Tibial nerve (tissue), 4 donors: Measurements from ENCODE around the gene ARF3. TPM values are rescaled to one million over a fixed set of nuclear protein-coding genes. Genes with fewer than 3 reads are reported as not detected.

ENCODE experiments used
- DNase-seq, 2 donors: peaks; one replicate each; pipeline ENCODE4 v3.0.0-alpha.2; 2019; ENCODE audit warnings: low spot score in 2 of 2
- H3K27ac ChIP-seq, 4 donors: fragments of 200-600 bp; sonication (generic) in 3 of 4; one replicate each; pipeline ENCODE4 v1.5.1; 2017 to 2019; ENCODE audit warnings: mild to moderate bottlenecking in 1 of 4
- H3K27me3 ChIP-seq, 2 donors: fragments of 200-600 bp; sonication (generic) in 1 of 2; one replicate each; pipeline versions ENCODE4 v1.5.1 to v1.6.0; 2017 to 2019
- H3K36me3 ChIP-seq, 3 donors: fragments of 200-600 bp; sonication (generic); one replicate each; pipeline ENCODE4 v1.5.1; 2018 to 2019
- H3K4me1 ChIP-seq, 4 donors: fragments of 200-600 bp; sonication (generic) in 3 of 4; one replicate each; pipeline ENCODE4 v1.5.1; 2017 to 2019
- H3K4me3 ChIP-seq, 4 donors: fragments of 200-600 bp; sonication (generic) in 3 of 4; one replicate each; pipeline ENCODE4 v1.5.1; 2017 to 2019; ENCODE audit warnings: mild to moderate bottlenecking in 1 of 4, moderate library complexity in 1 of 4
- H3K9me3 ChIP-seq, 4 donors: fragments of 200-600 bp; sonication (generic) in 3 of 4; one replicate each; pipeline ENCODE4 v1.5.1; 2017 to 2019
- CTCF ChIP-seq, 5 experiments: fragments of 200-600 bp in 3 of 5; fragments of 450-650 bp in 2 of 5; sonication (generic) in 3 of 5; IDR thresholded peaks; one replicate each; pipeline ENCODE4 v1.5.1; 2016 to 2019; ENCODE audit warnings: antibody characterized with exemption in 5 of 5, mild to moderate bottlenecking in 3 of 5, moderate library complexity in 2 of 5
- EP300 ChIP-seq, 2 donors: sonication (generic); formaldehyde crosslinking; IDR thresholded peaks; one replicate each; pipeline ENCODE4 v1.6.1; 2017; ENCODE audit warnings: antibody characterized with exemption in 2 of 2, mild to moderate bottlenecking in 1 of 2
- POLR2A ChIP-seq, 2 donors: fragments of 450-650 bp; IDR thresholded peaks; one replicate each; pipeline ENCODE4 v1.6.1; 2017; ENCODE audit warnings: antibody characterized with exemption in 2 of 2, mild to moderate bottlenecking in 2 of 2, moderate library complexity in 2 of 2
- WGBS, 2 donors: methylation state at CpG; one replicate each; pipeline ENCODE4 v1.1.5; 2018; 5-methylcytosine and 5-hydroxymethylcytosine counted together
- total RNA-seq, 4 donors: library from RNA; depleted of rRNA; stranded (reverse); fragments of >200 nt; gene quantifications; one replicate each; pipeline ENCODE4 v1.1.0, GENCODE V29; 2016

Gene ARF3
- total RNA-seq, 4 donors from 2014 or later = 45.3 to 55.2 (median 49.3) TPM

- peaks cover 2 to 100% of the 10 kb centered on the region in 2 donors for H3K27me3 ChIP-seq
- 2 to 5% methylated on average over 47 to 56 of the region's 91 CpGs for WGBS, 2 donors
- peak overlapping the region in 2 of 4 donors; percentile 35 to 40 for H3K4me3 ChIP-seq
Measured at GRCh38 chr12:48980953-48981756, 23.9 kb upstream of the ARF3 start.

GRCh38 chr12:48980389-48980952 lies 23.2 kb upstream of the ARF3 start:
- no peak for DNase-seq
- TF ChIP-seq POLR2A (IDR thresholded peaks at IDR 0.05) (no peak), EP300 (IDR thresholded peaks at IDR 0.05) (no peak), CTCF (IDR thresholded peaks at IDR 0.05) (no peak)
- Histone ChIP-seq H3K4me1 (peaks cover 0 to 41% (median 35%) of the 10 kb centered on the region in 4 donors), H3K27me3 (peaks cover 2 to 100% of the 10 kb centered on the region in 2 donors), H3K4me3 (peak overlapping the region in 3 of 4 donors; percentile 16 to 40 (median 35)), H3K9me3 (no peaks in the 10 kb centered on the region), H3K36me3 (no peaks in the 10 kb centered on the region), H3K27ac (peak overlapping the region in 1 of 4 donors; percentile 8)
- 3% methylated on average over 24 to 27 of the region's 46 CpGs for WGBS, 2 donors

More at GRCh38 chr12:48980953-48981756, 23.9 kb upstream of the ARF3 start:
- H3K4me1 ChIP-seq = peaks cover 0 to 41% (median 35%) of the 10 kb centered on the region in 4 donors
- H3K9me3 ChIP-seq = no peaks in the 10 kb centered on the region
- DNase-seq = no peak
- TF ChIP-seq POLR2A (IDR thresholded peaks at IDR 0.05) (no peak), CTCF (IDR thresholded peaks at IDR 0.05) (no peak)
- no peaks in the 10 kb centered on the region for H3K36me3 ChIP-seq
- no peak overlapping the region for H3K27ac ChIP-seq

- Histone ChIP-seq H3K4me1 (peaks cover 0 to 41% (median 35%) of the 10 kb centered on the region in 4 donors), H3K9me3 (no peaks in the 10 kb centered on the region), H3K4me3 (peak overlapping the region in 3 of 4 donors; percentile 16 to 40 (median 35)), H3K27ac (peak overlapping the region in 1 of 4 donors; percentile 8), H3K27me3 (peaks cover 2 to 99% of the 10 kb centered on the region in 2 donors), H3K36me3 (no peaks in the 10 kb centered on the region)
- 2% methylated on average over 28 to 49 of the region's 55 CpGs for WGBS, 2 donors
- DNase-seq = no peak
- TF ChIP-seq POLR2A (IDR thresholded peaks at IDR 0.05) (no peak), EP300 (IDR thresholded peaks at IDR 0.05) (no peak), CTCF (IDR thresholded peaks at IDR 0.05) (no peak)
Measured at GRCh38 chr12:48979602-48980388, 22.5 kb upstream of the ARF3 start.

- TF ChIP-seq CTCF (IDR thresholded peaks at IDR 0.05) = no peak
- no peak for TF ChIP-seq EP300 (IDR thresholded peaks at IDR 0.05)
- TF ChIP-seq POLR2A (IDR thresholded peaks at IDR 0.05) = no peak
- Histone ChIP-seq H3K36me3 (no peaks in the 10 kb centered on the region), H3K9me3 (no peaks in the 10 kb centered on the region), H3K4me3 (peak overlapping the region; percentile 4 to 40 (median 26)), H3K4me1 (peaks cover 0 to 45% (median 35%) of the 10 kb centered on the region in 4 donors), H3K27ac (no peak overlapping the region), H3K27me3 (peaks cover 2 to 97% of the 10 kb centered on the region in 2 donors)
- DNase-seq = no peak
- 5 to 9% methylated on average over 36 to 40 of the region's 45 CpGs for WGBS, 2 donors
Measured at GRCh38 chr12:48978741-48979601, 21.7 kb upstream of the ARF3 start.
